Heart left ventricle (tissue), 13 donors: ENCODE measurements around the gene MYL2.

Source experiments
- CTCF ChIP-seq, 12 donors: fragments of 200-600 bp; sonication (generic) in 4 of 12; IDR thresholded peaks; one replicate each; pipeline versions ENCODE4 v1.5.0 to v1.8.0; 2018 to 2022; ENCODE audit warnings: antibody characterized with exemption in 12 of 12, mild to moderate bottlenecking in 5 of 12
- POLR2A ChIP-seq, 2 donors: fragments of 450-650 bp; IDR thresholded peaks; one replicate each; pipeline ENCODE4 v1.6.1; 2017; ENCODE audit warnings: antibody characterized with exemption in 2 of 2, mild to moderate bottlenecking in 2 of 2, moderate library complexity in 2 of 2
- donor health status: ischemic (EF 13 %, LVEDD 7.1; RV severe dilation, severe dysfunction).
- donor health status: DM: no; HTN: yes; CAD: no.
- donor health status: DM: no; HTN: no; CAD: no.
- donor health status: ischemic (EF 25% LVEDD 6.9; RV normal size, moderate dysfunction).
- donor health status: ischemic (EF 25% LVEDD 5.7; RV mildly dilated, moderate dysfunction).
- donor health status: ischemic (EF 35%, LVEDD 5.7; RV mildly dilated, moderate dysfunction).
- donor health status: nonischemic (EF 11% LVEDD 7.7; RV severe dilation, severe dysfunction).
- donor health status: DM: yes; HTN: yes; CAD: no.
- donor health status: PGD.
- donor health status: ischemic (EF 29% LVEDD 5.4; RV normal size, mild dysfunction).
- donor health status: nonischemic (EF 23%, LVEDD 6.1; RV moderate dilation, normal function).

GRCh38 chr12:110917467-110917866 is 2.9 kb downstream of the MYL2 start:
- TF ChIP-seq CTCF (IDR thresholded peaks at IDR 0.05) (no peak), POLR2A (IDR thresholded peaks at IDR 0.05) (no peak)
